Choroid plexus epithelial cell (primary cell): ENCODE results near the gene FSHR.

Source experiments
- DNase-seq: peaks from one replicate; pipeline ENCODE4 v3.0.0-alpha.2; 2010; ENCODE audit warnings: low read depth
- H3K4me3 ChIP-seq: 2 replicates; pipeline ENCODE4 v1.5.1; 2011; ENCODE audit warnings: low read depth, mild to moderate bottlenecking, control low read depth, low read length, moderate library complexity
- TF ChIP-seq, protein P1 (sequence below): conservative IDR thresholded peaks from 2 replicates; pipeline ENCODE4 v1.5.1; 2011; ENCODE audit warnings: low read depth, mild to moderate bottlenecking, control low read depth, inconsistent platforms, low read length, moderate library complexity

The FSHR gene

GRCh38 chr2:48914477-48915089, 239.7 kb downstream of the FSHR start:
- no peak overlapping the region for H3K4me3 ChIP-seq
- DNase-seq, result no peak

More at GRCh38 chr2:48914477-48915089, 239.7 kb downstream of the FSHR start:
- TF ChIP-seq, protein P1, sequence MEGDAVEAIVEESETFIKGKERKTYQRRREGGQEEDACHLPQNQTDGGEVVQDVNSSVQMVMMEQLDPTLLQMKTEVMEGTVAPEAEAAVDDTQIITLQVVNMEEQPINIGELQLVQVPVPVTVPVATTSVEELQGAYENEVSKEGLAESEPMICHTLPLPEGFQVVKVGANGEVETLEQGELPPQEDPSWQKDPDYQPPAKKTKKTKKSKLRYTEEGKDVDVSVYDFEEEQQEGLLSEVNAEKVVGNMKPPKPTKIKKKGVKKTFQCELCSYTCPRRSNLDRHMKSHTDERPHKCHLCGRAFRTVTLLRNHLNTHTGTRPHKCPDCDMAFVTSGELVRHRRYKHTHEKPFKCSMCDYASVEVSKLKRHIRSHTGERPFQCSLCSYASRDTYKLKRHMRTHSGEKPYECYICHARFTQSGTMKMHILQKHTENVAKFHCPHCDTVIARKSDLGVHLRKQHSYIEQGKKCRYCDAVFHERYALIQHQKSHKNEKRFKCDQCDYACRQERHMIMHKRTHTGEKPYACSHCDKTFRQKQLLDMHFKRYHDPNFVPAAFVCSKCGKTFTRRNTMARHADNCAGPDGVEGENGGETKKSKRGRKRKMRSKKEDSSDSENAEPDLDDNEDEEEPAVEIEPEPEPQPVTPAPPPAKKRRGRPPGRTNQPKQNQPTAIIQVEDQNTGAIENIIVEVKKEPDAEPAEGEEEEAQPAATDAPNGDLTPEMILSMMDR, result no peak
